ENCODE measurements around the gene TXK.

DNA sequence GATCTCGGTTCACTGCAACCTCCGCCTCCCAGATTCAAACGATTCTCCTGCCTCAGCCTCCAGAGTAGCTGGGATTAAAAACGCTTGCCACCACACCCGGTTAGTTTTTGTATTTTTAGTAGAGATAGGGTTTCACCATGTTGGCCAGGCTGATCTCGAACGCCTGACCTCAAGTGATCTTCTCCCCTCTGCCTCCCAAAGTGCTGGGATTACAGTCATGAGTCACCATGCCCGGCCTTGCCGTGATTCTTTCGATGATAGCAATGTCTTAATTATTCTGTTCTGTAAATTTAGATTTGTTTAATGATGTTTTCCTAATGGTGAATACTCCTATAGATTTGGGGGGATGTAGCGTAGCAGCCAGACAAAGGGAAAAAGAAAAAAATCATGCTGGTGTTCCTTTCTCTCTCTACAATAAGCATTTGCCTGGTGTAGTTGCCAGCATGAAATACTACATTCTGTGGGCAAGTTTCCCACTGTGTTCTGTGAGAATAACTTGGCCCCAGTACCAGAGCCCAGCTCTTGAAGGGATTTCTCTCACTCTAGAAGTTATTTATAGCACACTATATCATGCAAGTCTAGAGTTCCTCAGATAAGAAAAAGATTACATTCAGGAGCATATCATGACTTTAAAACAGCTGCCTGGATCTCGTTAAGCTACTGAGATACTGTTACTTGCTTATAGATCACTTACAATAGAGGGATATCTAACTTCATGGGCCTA lies 102.1 kb downstream of the TXK start:
- TF ChIP-seq, protein P1, sequence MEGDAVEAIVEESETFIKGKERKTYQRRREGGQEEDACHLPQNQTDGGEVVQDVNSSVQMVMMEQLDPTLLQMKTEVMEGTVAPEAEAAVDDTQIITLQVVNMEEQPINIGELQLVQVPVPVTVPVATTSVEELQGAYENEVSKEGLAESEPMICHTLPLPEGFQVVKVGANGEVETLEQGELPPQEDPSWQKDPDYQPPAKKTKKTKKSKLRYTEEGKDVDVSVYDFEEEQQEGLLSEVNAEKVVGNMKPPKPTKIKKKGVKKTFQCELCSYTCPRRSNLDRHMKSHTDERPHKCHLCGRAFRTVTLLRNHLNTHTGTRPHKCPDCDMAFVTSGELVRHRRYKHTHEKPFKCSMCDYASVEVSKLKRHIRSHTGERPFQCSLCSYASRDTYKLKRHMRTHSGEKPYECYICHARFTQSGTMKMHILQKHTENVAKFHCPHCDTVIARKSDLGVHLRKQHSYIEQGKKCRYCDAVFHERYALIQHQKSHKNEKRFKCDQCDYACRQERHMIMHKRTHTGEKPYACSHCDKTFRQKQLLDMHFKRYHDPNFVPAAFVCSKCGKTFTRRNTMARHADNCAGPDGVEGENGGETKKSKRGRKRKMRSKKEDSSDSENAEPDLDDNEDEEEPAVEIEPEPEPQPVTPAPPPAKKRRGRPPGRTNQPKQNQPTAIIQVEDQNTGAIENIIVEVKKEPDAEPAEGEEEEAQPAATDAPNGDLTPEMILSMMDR (IDR thresholded peaks at IDR 0.05) = no peak
- no peak for TF ChIP-seq EP300 (IDR thresholded peaks at IDR 0.05; ENCODE audit: low read depth)
- no peak for TF ChIP-seq POLR2AphosphoS5 (IDR thresholded peaks at IDR 0.05)
